Measurements from ENCODE around the gene VAT1L.

- TF ChIP-seq, protein P1, sequence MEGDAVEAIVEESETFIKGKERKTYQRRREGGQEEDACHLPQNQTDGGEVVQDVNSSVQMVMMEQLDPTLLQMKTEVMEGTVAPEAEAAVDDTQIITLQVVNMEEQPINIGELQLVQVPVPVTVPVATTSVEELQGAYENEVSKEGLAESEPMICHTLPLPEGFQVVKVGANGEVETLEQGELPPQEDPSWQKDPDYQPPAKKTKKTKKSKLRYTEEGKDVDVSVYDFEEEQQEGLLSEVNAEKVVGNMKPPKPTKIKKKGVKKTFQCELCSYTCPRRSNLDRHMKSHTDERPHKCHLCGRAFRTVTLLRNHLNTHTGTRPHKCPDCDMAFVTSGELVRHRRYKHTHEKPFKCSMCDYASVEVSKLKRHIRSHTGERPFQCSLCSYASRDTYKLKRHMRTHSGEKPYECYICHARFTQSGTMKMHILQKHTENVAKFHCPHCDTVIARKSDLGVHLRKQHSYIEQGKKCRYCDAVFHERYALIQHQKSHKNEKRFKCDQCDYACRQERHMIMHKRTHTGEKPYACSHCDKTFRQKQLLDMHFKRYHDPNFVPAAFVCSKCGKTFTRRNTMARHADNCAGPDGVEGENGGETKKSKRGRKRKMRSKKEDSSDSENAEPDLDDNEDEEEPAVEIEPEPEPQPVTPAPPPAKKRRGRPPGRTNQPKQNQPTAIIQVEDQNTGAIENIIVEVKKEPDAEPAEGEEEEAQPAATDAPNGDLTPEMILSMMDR (IDR thresholded peaks at IDR 0.05 in 8 of 11, conservative IDR thresholded peaks at IDR 0.05 in 3 of 11) = no peak
- no peak for TF ChIP-seq POLR2AphosphoS5 (IDR thresholded peaks at IDR 0.05)
- TF ChIP-seq POLR2A (IDR thresholded peaks at IDR 0.05) = no peak
Observed at GRCh38 chr16:77807021-77807420, 18.7 kb downstream of the VAT1L start.

Data from spleen (tissue), 7 donors.